ENCODE measurements around the gene PBXIP1.
"Not testable (repeated sequence)": the region's sequence is repeated elsewhere in the genome, so short reads cannot be mapped to it uniquely, and the experiment has no call there.

- TF ChIP-seq POLR2A, POLR2AphosphoS5 (IDR thresholded peaks at IDR 0.05; ENCODE audit: low read depth, low read length): not testable (repeated sequence)
Measured at GRCh38 chr1:154986736-154987135, 30.8 kb upstream of the PBXIP1 start.
